ENCODE results near the gene BMF. TPM values are rescaled to one million over a fixed set of nuclear protein-coding genes. Genes with fewer than 3 reads are reported as not detected.
"Not testable (repeated sequence)": the region's sequence is repeated elsewhere in the genome, so short reads cannot be mapped to it uniquely, and the experiment has no call there.

BMF gene
- total and polyA plus RNA-seq, 4 experiments from 2014 or later: 0.55 to 13.7 (median 7.1) TPM

- H3K9me3 ChIP-seq (ENCODE audit: control insufficient read depth in 1 of 2, low read length in 2 of 2); H3K4me1 Mint-ChIP-seq; H3K4me3 Mint-ChIP-seq; H3K4me3 ChIP-seq (ENCODE audit: low read length in 2 of 2); H3K9me3 Mint-ChIP-seq; CTCF ChIA-PET (ENCODE audit: partially characterized antibody); POLR2A ChIA-PET (ENCODE audit: partially characterized antibody); H3K4me1 ChIP-seq (ENCODE audit: insufficient read depth, low read length); H3K36me3 ChIP-seq (ENCODE audit: insufficient read depth, low read length); H3K27me3 ChIP-seq (ENCODE audit: insufficient read depth, low read length); intact Hi-C loops (cut with micrococcal nuclease); H3K27me3 Mint-ChIP-seq; H3K36me3 Mint-ChIP-seq; H3K27ac ChIP-seq (ENCODE audit: low read depth, low read length); DNase-seq: not testable (repeated sequence)
- peak overlapping the region in 1 of 7 donors; percentile 43 for H3K27ac Mint-ChIP-seq
Measured at GRCh38 chr15:40135846-40136450, 27.3 kb upstream of the BMF start.

DNA sequence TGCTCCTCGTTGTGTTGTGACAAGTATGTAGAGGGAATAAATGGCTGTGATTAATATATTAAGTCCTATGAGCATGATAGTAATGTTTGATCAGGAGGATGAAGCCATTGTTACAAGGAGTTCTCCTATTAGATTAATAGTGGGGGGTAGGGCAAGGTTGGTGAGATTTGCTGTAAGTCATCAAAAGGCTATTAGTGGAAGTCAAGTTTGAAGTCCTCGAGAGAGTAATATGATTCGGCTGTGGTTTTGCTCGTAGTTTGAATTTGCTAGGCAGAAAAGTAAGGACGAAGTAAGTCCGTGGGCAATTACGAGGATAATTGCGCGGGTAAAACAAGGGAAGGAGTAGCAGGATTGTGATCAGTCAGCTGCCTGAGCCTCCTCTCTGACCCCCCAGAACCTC lies 26.2 kb upstream of the BMF start:
- H3K27ac Mint-ChIP-seq: no peak overlapping the region
- peaks cover 0 to 3% of the 10 kb centered on the region in 2 donors for H3K27me3 Mint-ChIP-seq
- no peaks in the 10 kb centered on the region for H3K4me1 ChIP-seq (ENCODE audit: insufficient read depth, low read length)
- no peaks in the 10 kb centered on the region for H3K36me3 Mint-ChIP-seq
- no peak overlapping the region for H3K4me3 Mint-ChIP-seq
- H3K27me3 ChIP-seq (ENCODE audit: insufficient read depth, low read length): no peaks in the 10 kb centered on the region
- CTCF ChIA-PET (ENCODE audit: partially characterized antibody): no interaction called here
- H3K4me1 Mint-ChIP-seq: no peaks in the 10 kb centered on the region
- H3K27ac ChIP-seq (ENCODE audit: low read depth, low read length): no peak overlapping the region
- intact Hi-C loops (cut with micrococcal nuclease): no loop called here
- no peak overlapping the region for H3K4me3 ChIP-seq (ENCODE audit: low read length in 2 of 2)
- no peaks in the 10 kb centered on the region for H3K9me3 Mint-ChIP-seq
- POLR2A ChIA-PET (ENCODE audit: partially characterized antibody): no interaction called here
- no peaks in the 10 kb centered on the region for H3K36me3 ChIP-seq (ENCODE audit: insufficient read depth, low read length)
- H3K9me3 ChIP-seq (ENCODE audit: control insufficient read depth in 1 of 2, low read length in 2 of 2): no peaks in the 10 kb centered on the region
- no peak for DNase-seq

DNA sequence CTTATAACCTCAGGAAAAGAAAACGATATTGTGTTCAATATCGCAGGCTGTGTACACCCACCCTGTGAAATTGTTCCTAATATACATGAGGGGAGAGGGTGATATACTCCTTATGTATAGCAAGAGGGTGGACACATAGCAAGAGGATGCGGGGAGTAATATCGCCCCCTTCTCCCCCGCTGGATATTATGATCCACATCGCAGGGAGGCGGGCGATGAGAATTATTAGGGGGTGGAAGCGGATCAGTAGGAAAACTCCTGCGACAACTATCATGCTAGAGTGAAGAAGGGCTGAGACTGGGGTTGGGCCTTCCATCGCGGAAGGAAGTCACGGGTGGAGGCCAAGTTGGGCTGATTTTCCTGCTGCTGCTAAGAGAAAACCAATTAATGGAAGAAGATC lies 24.9 kb upstream of the BMF start:
- DNase-seq: no peak
- H3K27me3 ChIP-seq (ENCODE audit: insufficient read depth, low read length): no peaks in the 10 kb centered on the region
- H3K4me1 ChIP-seq (ENCODE audit: insufficient read depth, low read length): no peaks in the 10 kb centered on the region
- Mint-ChIP-seq H3K4me1 (no peaks in the 10 kb centered on the region), H3K4me3 (no peak overlapping the region), H3K36me3 (no peaks in the 10 kb centered on the region), H3K27me3 (peaks cover 0 to 8% of the 10 kb centered on the region in 2 donors), H3K27ac (no peak overlapping the region), H3K9me3 (no peaks in the 10 kb centered on the region)
- intact Hi-C loops (cut with micrococcal nuclease): no loop called here
- no peak overlapping the region for H3K27ac ChIP-seq (ENCODE audit: low read depth, low read length)
- H3K4me3 ChIP-seq (ENCODE audit: low read length in 2 of 2): no peak overlapping the region
- no peaks in the 10 kb centered on the region for H3K36me3 ChIP-seq (ENCODE audit: insufficient read depth, low read length)
- ChIA-PET POLR2A (ENCODE audit: partially characterized antibody) (no interaction called here), CTCF (ENCODE audit: partially characterized antibody) (no interaction called here)
- H3K9me3 ChIP-seq (ENCODE audit: control insufficient read depth in 1 of 2, low read length in 2 of 2): no peaks in the 10 kb centered on the region

DNA sequence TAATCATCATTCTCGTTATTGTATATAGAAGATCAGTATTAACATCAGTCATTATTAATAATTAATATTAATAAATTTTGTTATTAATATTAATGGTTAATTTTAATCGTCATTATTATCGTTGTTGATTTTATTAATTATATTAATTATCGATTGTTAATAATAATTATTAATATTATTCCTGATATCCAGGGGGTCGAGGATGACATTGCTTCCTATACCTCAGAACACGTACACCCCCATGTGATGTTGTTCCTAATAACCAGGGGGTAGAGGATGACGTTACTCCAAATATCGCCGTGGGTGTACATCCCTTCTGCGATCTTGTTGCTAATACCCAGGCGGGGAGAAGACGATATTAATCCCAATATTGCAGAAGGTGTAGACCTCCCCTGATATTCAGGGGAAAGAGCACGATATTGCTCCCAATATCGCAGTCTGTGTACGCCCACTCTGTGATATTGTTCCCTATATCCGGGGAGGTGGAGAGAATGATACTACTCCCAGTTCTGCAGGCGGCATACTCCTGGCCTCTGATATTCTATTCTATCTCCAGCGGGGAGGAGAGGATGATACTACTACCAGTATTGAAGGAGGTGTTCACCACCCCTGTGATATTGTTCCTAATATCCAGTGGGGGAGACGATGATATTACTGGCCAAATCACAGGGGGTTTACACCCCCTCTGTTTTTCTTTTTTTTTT lies 22.3 kb upstream of the BMF start:
- Histone ChIP-seq H3K27me3 (ENCODE audit: insufficient read depth, low read length) (no peaks in the 10 kb centered on the region), H3K36me3 (ENCODE audit: insufficient read depth, low read length) (no peaks in the 10 kb centered on the region), H3K9me3 (ENCODE audit: control insufficient read depth in 1 of 2, low read length in 2 of 2) (no peaks in the 10 kb centered on the region), H3K4me1 (ENCODE audit: insufficient read depth, low read length) (no peaks in the 10 kb centered on the region), H3K4me3 (ENCODE audit: low read length in 2 of 2) (no peak overlapping the region), H3K27ac (ENCODE audit: low read depth, low read length) (no peak overlapping the region)
- POLR2A ChIA-PET (ENCODE audit: partially characterized antibody): no interaction called here
- no peaks in the 10 kb centered on the region for H3K9me3 Mint-ChIP-seq
- CTCF ChIA-PET (ENCODE audit: partially characterized antibody): no interaction called here
- peak overlapping the region in 4 of 7 donors; percentile 67 to 90 (median 84) for H3K27ac Mint-ChIP-seq
- no peaks in the 10 kb centered on the region for H3K4me1 Mint-ChIP-seq
- intact Hi-C loops (cut with micrococcal nuclease): no loop called here
- H3K4me3 Mint-ChIP-seq: no peak overlapping the region
- no peak for DNase-seq
- peaks cover 0 to 18% of the 10 kb centered on the region in 2 donors for H3K27me3 Mint-ChIP-seq
- no peaks in the 10 kb centered on the region for H3K36me3 Mint-ChIP-seq

GRCh38 chr15:40130118-40130517 lies 21.4 kb upstream of the BMF start:
- H3K36me3 ChIP-seq (ENCODE audit: insufficient read depth, low read length): no peaks in the 10 kb centered on the region
- DNase-seq: no peak
- intact Hi-C loops (cut with micrococcal nuclease): no loop called here
- H3K27ac ChIP-seq (ENCODE audit: low read depth, low read length): no peak overlapping the region
- Mint-ChIP-seq H3K4me1 (no peaks in the 10 kb centered on the region), H3K9me3 (no peaks in the 10 kb centered on the region), H3K27ac (peak overlapping the region in 2 of 7 donors; percentile 22 to 54), H3K36me3 (no peaks in the 10 kb centered on the region), H3K4me3 (no peak overlapping the region), H3K27me3 (peaks cover 0 to 18% of the 10 kb centered on the region in 2 donors)
- no peaks in the 10 kb centered on the region for H3K27me3 ChIP-seq (ENCODE audit: insufficient read depth, low read length)
- ChIA-PET CTCF (ENCODE audit: partially characterized antibody) (no interaction called here), POLR2A (ENCODE audit: partially characterized antibody) (no interaction called here)
- H3K4me3 ChIP-seq (ENCODE audit: low read length in 2 of 2): no peak overlapping the region
- no peaks in the 10 kb centered on the region for H3K4me1 ChIP-seq (ENCODE audit: insufficient read depth, low read length)
- no peaks in the 10 kb centered on the region for H3K9me3 ChIP-seq (ENCODE audit: control insufficient read depth in 1 of 2, low read length in 2 of 2)

- no peaks in the 10 kb centered on the region for H3K27me3 ChIP-seq (ENCODE audit: insufficient read depth, low read length)
- ChIA-PET POLR2A (ENCODE audit: partially characterized antibody) (interaction anchor here (1.1 kb wide), 1 partner anchor 22 kb away, joined by 3 read pairs; no protein-coding TSS in a partner anchor), CTCF (ENCODE audit: partially characterized antibody) (interaction anchor here (1.3 kb wide), 1 partner anchor 23 kb away, joined by 6 read pairs; no protein-coding TSS in a partner anchor)
- no peaks in the 10 kb centered on the region for H3K9me3 ChIP-seq (ENCODE audit: control insufficient read depth in 1 of 2, low read length in 2 of 2)
- Mint-ChIP-seq H3K36me3 (no peaks in the 10 kb centered on the region), H3K27me3 (peaks cover 0 to 18% of the 10 kb centered on the region in 2 donors), H3K9me3 (no peaks in the 10 kb centered on the region), H3K4me3 (no peak overlapping the region), H3K27ac (peak overlapping the region in 1 of 7 donors; percentile 7), H3K4me1 (no peaks in the 10 kb centered on the region)
- intact Hi-C loops (cut with micrococcal nuclease): no loop called here
- no peak overlapping the region for H3K27ac ChIP-seq (ENCODE audit: low read depth, low read length)
- no peaks in the 10 kb centered on the region for H3K4me1 ChIP-seq (ENCODE audit: insufficient read depth, low read length)
- DNase-seq: peak in 2 of 5 donors; percentile 33 to 48
- no peaks in the 10 kb centered on the region for H3K36me3 ChIP-seq (ENCODE audit: insufficient read depth, low read length)
- no peak overlapping the region for H3K4me3 ChIP-seq (ENCODE audit: low read length in 2 of 2)
Measured at GRCh38 chr15:40128766-40129660, 20.3 kb upstream of the BMF start.

DNA sequence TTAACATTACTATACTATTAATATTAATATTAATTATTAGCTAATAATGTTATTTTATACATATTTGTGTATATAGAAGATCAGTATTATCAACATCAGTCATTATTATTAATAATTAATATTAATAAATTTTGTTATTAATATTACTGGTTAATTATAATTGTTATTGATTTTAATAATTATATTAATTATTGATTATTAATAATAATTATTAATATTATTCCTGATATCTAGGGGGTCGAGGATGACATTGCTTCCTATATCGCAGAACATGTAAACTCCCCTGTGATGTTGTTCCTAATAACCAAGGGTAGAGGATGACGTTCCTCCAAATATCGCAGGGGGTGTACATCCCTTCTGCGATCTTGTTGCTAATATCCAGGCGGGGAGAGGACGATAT lies 17.3 kb upstream of the BMF start:
- Histone ChIP-seq H3K36me3 (ENCODE audit: insufficient read depth, low read length) (no peaks in the 10 kb centered on the region), H3K27ac (ENCODE audit: low read depth, low read length) (no peak overlapping the region), H3K27me3 (ENCODE audit: insufficient read depth, low read length) (no peaks in the 10 kb centered on the region), H3K4me1 (ENCODE audit: insufficient read depth, low read length) (no peaks in the 10 kb centered on the region), H3K9me3 (ENCODE audit: control insufficient read depth in 1 of 2, low read length in 2 of 2) (no peaks in the 10 kb centered on the region), H3K4me3 (ENCODE audit: low read length in 2 of 2) (no peak overlapping the region)
- no peak for DNase-seq
- Mint-ChIP-seq H3K27ac (no peak overlapping the region), H3K4me3 (no peak overlapping the region), H3K9me3 (no peaks in the 10 kb centered on the region), H3K36me3 (no peaks in the 10 kb centered on the region), H3K27me3 (peaks cover 0 to 15% of the 10 kb centered on the region in 2 donors), H3K4me1 (no peaks in the 10 kb centered on the region)
- POLR2A ChIA-PET (ENCODE audit: partially characterized antibody): no interaction called here
- intact Hi-C loops (cut with micrococcal nuclease): no loop called here
- CTCF ChIA-PET (ENCODE audit: partially characterized antibody): no interaction called here

Data from CD4-positive, alpha-beta memory T cell (primary cell).